ENCODE results near the gene CYP2U1. TPM values are rescaled to one million over a fixed set of nuclear protein-coding genes. Genes with fewer than 3 reads are reported as not detected.

Gene CYP2U1
- total and polyA plus RNA-seq, 2 donors (not counting 3 experiments of a cell fraction or from before 2014, with no cell fraction given), result 2.9 to 5.8 TPM

DNA sequence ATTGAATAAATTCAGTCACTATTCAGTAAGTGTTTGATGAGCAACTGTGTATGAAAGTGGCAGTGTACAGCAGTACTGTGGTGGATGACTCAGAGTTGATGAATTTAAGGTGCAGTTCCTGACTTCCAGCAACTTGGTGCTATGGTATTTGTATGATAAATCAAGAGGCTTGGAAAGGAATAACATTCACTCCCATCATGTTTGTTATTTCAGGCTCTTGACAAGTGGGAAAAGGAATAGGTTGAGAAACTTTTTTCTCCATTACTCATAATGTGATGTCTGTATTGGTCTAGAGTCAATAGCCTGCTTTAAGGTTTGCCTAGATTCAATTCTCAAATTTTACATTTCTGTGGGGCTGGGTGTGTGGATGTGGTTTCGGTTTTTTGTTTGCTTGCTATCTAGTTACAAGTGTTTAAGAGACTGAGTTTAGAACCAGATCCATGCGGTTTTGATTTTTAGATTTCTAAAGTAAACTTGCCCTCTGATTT lies 35.1 kb upstream of the CYP2U1 start:
- Histone ChIP-seq H3K9me3 (replicated peaks; ENCODE audit: control insufficient read depth, insufficient read depth, low read length) (no peaks in the 10 kb centered on the region), H3K79me2 (ENCODE audit: control insufficient read depth, insufficient read depth, low read length) (peaks cover 15% of the 10 kb centered on the region), H2AFZ (ENCODE audit: low read depth, low read length) (peak overlapping the region; percentile 44), H3K36me3 (ENCODE audit: control insufficient read depth in 2 of 2, extremely low read depth in 1 of 2, insufficient read depth in 2 of 2, low read length in 2 of 2) (no peaks in the 10 kb centered on the region), H3K27me3 (ENCODE audit: control insufficient read depth in 2 of 2, insufficient read depth in 2 of 2, low read length in 2 of 2) (no peaks in the 10 kb centered on the region), H4K20me1 (replicated peaks; ENCODE audit: control insufficient read depth, extremely low read depth, insufficient read depth, low read length) (no peaks in the 10 kb centered on the region), H3K4me3 (replicated peaks in 1 of 3; ENCODE audit: insufficient read depth in 1 of 3, low read depth in 1 of 3, low read length in 3 of 3) (peak overlapping the region in 2 of 3 experiments; percentile 15 to 59), H3K27ac (ENCODE audit: insufficient read depth, low read depth, low read length) (peak overlapping the region; percentile 99), H3K4me1 (ENCODE audit: control insufficient read depth, extremely low read depth, insufficient read depth, low read length) (peaks cover 34% of the 10 kb centered on the region), H3K4me2 (ENCODE audit: insufficient read depth, low read length) (peak overlapping the region; percentile 99), H3K9ac (replicated peaks; ENCODE audit: extremely low read depth, insufficient read depth, low read length) (peak overlapping the region; percentile 88), H3K9me1 (replicated peaks; ENCODE audit: control insufficient read depth, extremely low read depth, insufficient read depth, low read length) (no peaks in the 10 kb centered on the region)
- dilution Hi-C loops (cut with MboI; ENCODE audit: extremely low pct_ligation_motif_present, low sequenced_read_pairs) (no loop called here), intact Hi-C loops (cut with micrococcal nuclease) (loop anchor here (1.0 to 10.0 kb wide), 4 partner anchors 25 to 771 kb away; partner anchors contain the start of gene SGMS2)
- FAIRE-seq (peak; percentile 87), DNase-seq (ENCODE audit: low read depth, low spot score) (peak; percentile 97)
- BruUV-seq (replicated peaks), result no TSS peak
- ChIA-PET POLR2A (no interaction called here), CTCF (interaction anchor here (0.8 to 2.8 kb wide), 8 partner anchors 10 to 176 kb away, joined by 3 to 11 read pairs (median 4); partner anchors contain the start of gene PAPSS1)
- TF ChIP-seq POLR2A (IDR thresholded peaks at IDR 0.05; ENCODE audit: low read depth, low read length) (peak; percentile 74), FOS (IDR thresholded peaks at IDR 0.05; ENCODE audit: borderline replicate concordance, insufficient read depth, low read length) (peak; percentile 98), JUN (IDR thresholded peaks at IDR 0.05; ENCODE audit: borderline replicate concordance, insufficient read depth, insufficient read length, low read depth) (peak; percentile 96), POLR2AphosphoS5 (IDR thresholded peaks at IDR 0.05; ENCODE audit: insufficient read depth, low read depth, low read length) (peak; percentile 86), MYC (IDR thresholded peaks at IDR 0.05; ENCODE audit: low read depth, low read length) (no peak), EZH2 (IDR thresholded peaks at IDR 0.05; ENCODE audit: borderline replicate concordance, low read depth, low read length, severe bottlenecking) (no peak), GATA2 (IDR thresholded peaks at IDR 0.05; ENCODE audit: insufficient read depth, insufficient read length, low read depth, low read length) (peak; percentile 66)
- TF ChIP-seq, protein P1, sequence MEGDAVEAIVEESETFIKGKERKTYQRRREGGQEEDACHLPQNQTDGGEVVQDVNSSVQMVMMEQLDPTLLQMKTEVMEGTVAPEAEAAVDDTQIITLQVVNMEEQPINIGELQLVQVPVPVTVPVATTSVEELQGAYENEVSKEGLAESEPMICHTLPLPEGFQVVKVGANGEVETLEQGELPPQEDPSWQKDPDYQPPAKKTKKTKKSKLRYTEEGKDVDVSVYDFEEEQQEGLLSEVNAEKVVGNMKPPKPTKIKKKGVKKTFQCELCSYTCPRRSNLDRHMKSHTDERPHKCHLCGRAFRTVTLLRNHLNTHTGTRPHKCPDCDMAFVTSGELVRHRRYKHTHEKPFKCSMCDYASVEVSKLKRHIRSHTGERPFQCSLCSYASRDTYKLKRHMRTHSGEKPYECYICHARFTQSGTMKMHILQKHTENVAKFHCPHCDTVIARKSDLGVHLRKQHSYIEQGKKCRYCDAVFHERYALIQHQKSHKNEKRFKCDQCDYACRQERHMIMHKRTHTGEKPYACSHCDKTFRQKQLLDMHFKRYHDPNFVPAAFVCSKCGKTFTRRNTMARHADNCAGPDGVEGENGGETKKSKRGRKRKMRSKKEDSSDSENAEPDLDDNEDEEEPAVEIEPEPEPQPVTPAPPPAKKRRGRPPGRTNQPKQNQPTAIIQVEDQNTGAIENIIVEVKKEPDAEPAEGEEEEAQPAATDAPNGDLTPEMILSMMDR (IDR thresholded peaks at IDR 0.05; ENCODE audit: extremely low read depth in 1 of 2, insufficient read depth in 1 of 2, low read depth in 1 of 2, low read length in 2 of 2), result no peak
